ENCODE data around the gene SUSD6.

The SUSD6 gene

DNA sequence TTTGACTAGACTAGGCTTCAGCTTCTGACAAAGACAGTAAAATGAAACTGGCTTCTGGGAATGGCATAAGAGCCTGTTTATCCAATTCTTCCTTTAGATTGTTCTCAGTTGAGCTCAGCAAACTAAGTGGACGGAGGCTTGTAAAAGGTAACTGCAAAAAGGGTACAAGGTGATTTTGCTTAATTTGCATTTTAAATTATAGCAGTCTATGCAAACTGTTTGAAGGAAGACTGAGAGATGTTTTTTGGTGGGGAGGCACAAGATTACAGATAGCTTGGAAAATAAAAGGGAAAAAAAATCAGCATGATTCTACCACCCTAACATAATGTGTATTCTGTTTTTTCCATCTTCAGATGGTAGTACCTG lies 5.0 kb downstream of the SUSD6 start:
- no peaks in the 10 kb centered on the region for H3K9me3 ChIP-seq
- peaks cover 76% of the 10 kb centered on the region for H3K4me1 ChIP-seq
- peak overlapping the region; percentile 67 for H3K9ac ChIP-seq
- H3K36me3 ChIP-seq = peaks cover 7% of the 10 kb centered on the region; the same call in 1 of the 2 replicates
- peaks cover 91% of the 10 kb centered on the region for H4K20me1 ChIP-seq
- peak overlapping the region; percentile 26; the same call in 1 of the 2 replicates for H3K4me3 ChIP-seq
- H3K27me3 ChIP-seq = no peaks in the 10 kb centered on the region
- H3K27ac ChIP-seq = peak overlapping the region; percentile 71
- peak overlapping the region; percentile 94 for H3K4me2 ChIP-seq
- TF ChIP-seq Cebpa-rat (IDR thresholded peaks at IDR 0.05) = no peak

GRCh38 chr14:69617796-69618195 lies 6.4 kb downstream of the SUSD6 start:
- no peak for TF ChIP-seq Cebpa-rat (IDR thresholded peaks at IDR 0.05)
- H3K4me1 ChIP-seq = peaks cover 74% of the 10 kb centered on the region
- H3K4me3 ChIP-seq = no peak overlapping the region
- peaks cover 97% of the 10 kb centered on the region for H4K20me1 ChIP-seq
- H3K9ac ChIP-seq = no peak overlapping the region
- H3K36me3 ChIP-seq = peaks cover 15% of the 10 kb centered on the region
- H3K27ac ChIP-seq = no peak overlapping the region
- H3K9me3 ChIP-seq = no peaks in the 10 kb centered on the region
- H3K27me3 ChIP-seq = no peaks in the 10 kb centered on the region
- H3K4me2 ChIP-seq = peak overlapping the region; percentile 94

- H3K4me3 ChIP-seq = no peak overlapping the region
- H3K27ac ChIP-seq = no peak overlapping the region
- H3K4me1 ChIP-seq = peaks cover 73% of the 10 kb centered on the region
- peaks cover 97% of the 10 kb centered on the region for H4K20me1 ChIP-seq
- H3K4me2 ChIP-seq = no peak overlapping the region
- H3K9me3 ChIP-seq = no peaks in the 10 kb centered on the region
- no peak for TF ChIP-seq Cebpa-rat (IDR thresholded peaks at IDR 0.05)
- peaks cover 17% of the 10 kb centered on the region for H3K36me3 ChIP-seq
- H3K27me3 ChIP-seq = no peaks in the 10 kb centered on the region
- H3K9ac ChIP-seq = no peak overlapping the region
Observed at GRCh38 chr14:69619012-69619411, 7.6 kb downstream of the SUSD6 start.

DNA sequence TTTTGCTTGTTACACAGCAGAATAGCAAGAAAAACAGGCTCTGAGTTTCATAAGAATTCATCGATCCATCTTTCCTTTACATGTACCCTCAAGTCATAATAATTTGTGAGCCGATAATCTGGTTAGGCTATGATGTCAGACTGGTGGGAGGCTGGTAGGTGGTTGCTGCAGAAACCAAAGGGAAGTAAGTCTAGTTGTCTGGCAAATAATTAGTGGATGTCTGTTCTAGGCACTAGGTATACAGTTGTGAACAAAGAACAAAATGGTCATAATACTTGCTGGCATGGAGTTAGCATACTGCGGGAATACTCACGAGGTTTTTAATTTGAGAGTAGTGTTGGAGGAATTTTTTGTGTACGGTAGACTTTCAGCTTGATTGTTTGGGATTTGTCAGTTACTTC lies 8.8 kb downstream of the SUSD6 start:
- H3K27ac ChIP-seq = no peak overlapping the region
- H3K4me3 ChIP-seq = no peak overlapping the region
- peaks cover 17% of the 10 kb centered on the region for H3K36me3 ChIP-seq
- H3K4me2 ChIP-seq = 0 out of 2 replicates have a peak overlapping the region, but pooled peaks have one; percentile 2
- no peaks in the 10 kb centered on the region for H3K9me3 ChIP-seq
- no peak overlapping the region for H3K9ac ChIP-seq
- peaks cover 73% of the 10 kb centered on the region for H3K4me1 ChIP-seq
- TF ChIP-seq Cebpa-rat (IDR thresholded peaks at IDR 0.05) = no peak
- no peaks in the 10 kb centered on the region for H3K27me3 ChIP-seq
- H4K20me1 ChIP-seq = peaks cover 100% of the 10 kb centered on the region

GRCh38 chr14:69620981-69621380 lies 9.6 kb downstream of the SUSD6 start:
- no peaks in the 10 kb centered on the region for H3K27me3 ChIP-seq
- no peak overlapping the region for H3K4me3 ChIP-seq
- peaks cover 100% of the 10 kb centered on the region for H4K20me1 ChIP-seq
- 0 out of 2 replicates have a peak overlapping the region, but pooled peaks have one; percentile 2 for H3K4me2 ChIP-seq
- no peaks in the 10 kb centered on the region for H3K9me3 ChIP-seq
- no peak overlapping the region for H3K9ac ChIP-seq
- TF ChIP-seq Cebpa-rat (IDR thresholded peaks at IDR 0.05) = no peak
- peaks cover 73% of the 10 kb centered on the region for H3K4me1 ChIP-seq
- no peak overlapping the region for H3K27ac ChIP-seq
- peaks cover 17% of the 10 kb centered on the region for H3K36me3 ChIP-seq

DNA sequence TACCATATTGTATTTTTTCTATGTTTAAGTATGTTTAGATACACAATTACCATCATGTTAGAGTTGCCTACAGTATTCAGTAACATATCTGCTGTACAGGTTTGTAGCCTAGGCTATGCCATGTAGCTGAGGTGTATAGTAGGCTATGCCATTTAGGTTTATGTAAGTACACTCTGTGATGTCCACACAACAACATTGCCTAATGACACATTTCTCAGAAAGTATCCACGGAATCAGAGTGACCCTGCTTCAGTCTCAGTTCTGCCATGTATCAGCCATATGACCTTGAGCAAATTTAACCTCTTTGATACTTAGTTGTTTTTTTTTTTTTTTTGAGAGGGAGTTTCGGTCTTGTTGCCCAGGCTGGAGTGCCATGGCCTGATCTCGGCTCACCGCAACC lies 12.7 kb downstream of the SUSD6 start:
- Histone ChIP-seq H3K4me1 (peaks cover 79% of the 10 kb centered on the region), H3K9me3 (no peaks in the 10 kb centered on the region), H3K4me3 (no peak overlapping the region), H3K36me3 (peaks cover 17% of the 10 kb centered on the region), H3K27ac (no peak overlapping the region), H4K20me1 (peaks cover 100% of the 10 kb centered on the region), H3K4me2 (no peak overlapping the region), H3K27me3 (no peaks in the 10 kb centered on the region), H3K9ac (no peak overlapping the region)
- TF ChIP-seq Cebpa-rat (IDR thresholded peaks at IDR 0.05) = no peak

DNA sequence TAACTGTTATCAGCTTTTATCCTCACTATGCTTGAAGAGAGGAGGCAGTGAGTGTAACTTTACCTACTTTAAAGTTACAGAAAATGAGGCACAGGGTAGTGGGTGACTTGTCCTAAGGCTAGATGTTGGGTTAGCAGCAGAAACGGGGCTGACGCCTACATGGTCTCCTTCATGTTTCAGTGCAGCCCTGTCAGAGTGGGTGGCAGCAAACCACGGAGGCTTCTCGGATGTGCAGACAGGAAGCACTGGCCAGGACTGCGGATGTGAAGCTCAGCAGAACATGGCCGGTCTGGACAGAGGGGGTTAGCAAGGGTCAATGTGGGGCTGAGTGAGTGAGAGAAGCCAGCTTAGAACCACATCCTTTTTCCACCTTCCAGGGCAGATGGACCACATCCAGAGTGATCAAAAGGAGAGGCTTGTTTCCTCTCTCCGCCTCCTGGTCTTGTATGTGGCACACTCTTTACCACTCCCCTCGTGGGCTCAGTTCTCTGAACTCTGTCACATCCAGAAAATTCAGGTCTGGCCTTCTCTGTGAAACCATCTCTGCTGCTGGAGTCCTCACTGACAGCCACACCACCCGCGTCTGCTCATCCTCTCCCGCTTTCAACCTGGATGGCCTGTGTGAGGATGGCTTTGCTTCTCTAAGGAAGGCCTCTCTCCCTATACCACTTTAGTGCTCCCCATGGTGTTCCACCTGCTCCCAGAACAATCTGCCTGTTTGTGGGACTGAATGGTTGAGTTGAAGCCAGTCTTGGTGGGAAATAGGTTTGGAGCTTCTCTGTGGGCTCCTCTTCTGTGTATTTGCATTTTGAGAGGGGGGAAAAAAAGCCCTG lies 14.1 kb downstream of the SUSD6 start:
- Histone ChIP-seq H4K20me1 (peaks cover 100% of the 10 kb centered on the region), H3K9me3 (no peaks in the 10 kb centered on the region), H3K4me3 (peak overlapping the region; percentile 39; the same call in 1 of the 2 replicates), H3K4me1 (peaks cover 85% of the 10 kb centered on the region), H3K36me3 (peaks cover 17% of the 10 kb centered on the region; the same call in 1 of the 2 replicates), H3K4me2 (peak overlapping the region; percentile 80), H3K9ac (peak overlapping the region; percentile 56), H3K27me3 (no peaks in the 10 kb centered on the region), H3K27ac (peak overlapping the region; percentile 57)
- no peak for TF ChIP-seq Cebpa-rat (IDR thresholded peaks at IDR 0.05)

DNA sequence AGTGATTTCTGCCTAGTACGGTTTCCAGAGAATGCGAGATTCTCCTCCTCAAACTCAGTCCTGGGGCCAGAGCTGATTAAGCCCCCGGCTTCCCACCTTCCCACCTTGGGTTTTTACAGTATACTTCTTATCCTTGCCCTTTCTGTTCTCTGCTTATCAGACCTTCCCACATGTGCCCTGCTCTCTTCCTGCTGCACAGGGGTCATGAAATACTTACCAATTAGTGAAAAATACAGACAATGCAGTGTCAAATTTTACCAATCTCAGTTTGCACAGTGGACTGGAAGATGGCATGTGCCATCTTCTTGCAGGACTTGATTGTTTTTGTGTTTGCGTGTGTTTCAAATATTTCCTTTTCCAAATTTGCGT lies 14.7 kb downstream of the SUSD6 start:
- Histone ChIP-seq H3K4me2 (peak overlapping the region; percentile 80), H3K4me1 (peaks cover 84% of the 10 kb centered on the region), H4K20me1 (peaks cover 100% of the 10 kb centered on the region), H3K27ac (peak overlapping the region; percentile 57), H3K9ac (peak overlapping the region; percentile 56), H3K4me3 (0 out of 2 replicates have a peak overlapping the region, but pooled peaks have one; percentile 39), H3K9me3 (no peaks in the 10 kb centered on the region), H3K36me3 (peaks cover 17% of the 10 kb centered on the region; the same call in 1 of the 2 replicates), H3K27me3 (no peaks in the 10 kb centered on the region)
- no peak for TF ChIP-seq Cebpa-rat (IDR thresholded peaks at IDR 0.05)

DNA sequence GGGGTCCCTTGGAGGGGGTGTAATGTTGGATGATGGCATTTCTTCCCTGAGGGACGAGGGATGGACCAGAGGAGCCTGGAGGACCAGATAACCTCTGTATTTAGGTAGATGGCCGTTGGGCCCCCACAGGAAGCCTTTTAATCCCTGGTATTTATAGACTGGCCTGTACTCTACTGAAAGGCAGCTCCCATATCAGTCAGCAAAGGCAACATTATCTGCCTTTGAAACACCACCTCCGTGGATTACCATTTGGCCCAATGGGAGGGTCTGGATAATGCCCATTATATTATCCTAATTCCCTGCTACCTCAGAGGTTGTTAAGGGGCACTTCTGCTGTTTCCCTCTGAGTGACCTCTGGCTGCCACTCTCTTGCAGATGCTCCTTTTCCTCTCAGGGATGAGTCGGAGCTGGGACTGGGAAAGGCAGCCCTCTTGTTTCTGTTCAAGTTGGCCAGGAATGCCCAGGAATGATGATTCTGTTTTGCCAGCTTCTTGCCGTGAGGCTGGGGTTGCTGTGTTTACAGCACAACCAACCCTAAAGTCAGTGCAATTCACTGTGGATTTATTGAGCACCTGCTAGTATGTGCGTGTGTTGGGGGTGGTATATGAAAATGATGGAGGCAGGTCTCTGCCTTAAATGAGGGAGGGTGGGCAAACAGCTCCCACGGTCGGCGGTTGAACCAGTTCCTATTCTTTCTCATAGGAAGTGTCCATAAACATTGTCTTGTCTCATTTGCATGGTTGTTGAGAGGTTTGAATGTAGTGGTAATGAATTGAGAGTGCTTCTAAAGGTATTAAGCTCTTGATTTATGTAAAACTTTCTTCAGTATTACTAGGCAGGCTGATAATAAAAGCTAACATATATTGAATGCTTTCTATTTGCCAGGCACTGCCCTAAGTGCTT lies 18.1 kb downstream of the SUSD6 start:
- Histone ChIP-seq H3K9ac (0 out of 2 replicates have a peak overlapping the region, but pooled peaks have one; percentile 5), H3K4me1 (peaks cover 97% of the 10 kb centered on the region), H3K4me3 (no peak overlapping the region), H4K20me1 (peaks cover 100% of the 10 kb centered on the region), H3K36me3 (0 out of 2 replicates have a peak, but pooled peaks cover 7% of the 10 kb centered on the region), H3K27me3 (no peaks in the 10 kb centered on the region), H3K27ac (no peak overlapping the region), H3K9me3 (no peaks in the 10 kb centered on the region), H3K4me2 (peak overlapping the region; percentile 47)
- no peak for TF ChIP-seq Cebpa-rat (IDR thresholded peaks at IDR 0.05)

Measured in BLaER1 (cell line).